A172 (cell line): ENCODE results near the gene ZBED2. TPM values are rescaled to one million over a fixed set of nuclear protein-coding genes. Genes with fewer than 3 reads are reported as not detected.

ENCODE experiments used
- DNase-seq: peaks from one replicate; pipeline ENCODE4 v3.0.0-alpha.2; 2015; ENCODE audit warnings: low spot score
- total RNA-seq: library from RNA; depleted of rRNA; stranded (reverse); fragments of >200 nt; shearing (Covaris generic); gene quantifications from 2 replicates; pipeline ENCODE4 v1.2.3, GENCODE V29; 2014

ZBED2 gene
- total RNA-seq, 1 experiment from 2014 or later, result 0.22 TPM

DNA sequence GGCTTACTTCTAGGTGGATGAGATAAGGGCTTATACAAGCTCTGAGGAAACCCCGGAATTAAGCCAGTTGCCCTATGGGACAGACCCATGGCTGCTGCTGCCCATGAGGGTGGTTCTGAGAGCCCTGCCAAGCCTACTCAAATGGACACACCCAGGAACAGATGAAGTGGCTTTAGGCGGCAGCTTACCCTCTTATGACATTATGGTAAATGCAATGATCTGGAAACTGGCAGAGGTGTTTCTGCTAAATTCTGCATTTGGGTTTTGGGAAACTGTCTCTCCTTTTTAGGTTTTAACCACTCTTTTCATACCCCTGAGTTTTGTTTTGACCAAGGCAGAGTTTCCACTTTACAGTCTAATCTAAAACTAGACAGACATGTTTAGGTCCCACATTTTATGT lies 9.0 kb upstream of the ZBED2 start:
- DNase-seq, result no peak

DNA sequence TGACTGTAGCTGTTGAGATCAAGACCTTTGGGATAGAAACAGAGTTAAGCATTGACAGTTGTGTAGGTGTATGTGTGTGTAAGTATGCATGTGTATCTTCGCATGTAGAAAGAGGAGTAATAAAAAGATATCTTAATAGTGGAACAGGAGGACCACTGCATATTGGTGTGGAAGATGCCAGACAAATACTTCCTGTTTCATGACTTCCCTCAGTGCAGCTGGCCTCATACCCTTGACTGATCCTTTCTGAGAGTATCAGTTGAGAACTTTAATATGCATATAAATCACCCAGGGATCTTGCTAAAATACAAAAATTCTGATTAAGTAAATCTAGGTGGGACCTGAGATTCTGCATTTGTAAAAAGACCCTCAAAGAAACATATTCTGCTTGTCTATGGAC lies 8.5 kb upstream of the ZBED2 start:
- DNase-seq, result no peak

DNA sequence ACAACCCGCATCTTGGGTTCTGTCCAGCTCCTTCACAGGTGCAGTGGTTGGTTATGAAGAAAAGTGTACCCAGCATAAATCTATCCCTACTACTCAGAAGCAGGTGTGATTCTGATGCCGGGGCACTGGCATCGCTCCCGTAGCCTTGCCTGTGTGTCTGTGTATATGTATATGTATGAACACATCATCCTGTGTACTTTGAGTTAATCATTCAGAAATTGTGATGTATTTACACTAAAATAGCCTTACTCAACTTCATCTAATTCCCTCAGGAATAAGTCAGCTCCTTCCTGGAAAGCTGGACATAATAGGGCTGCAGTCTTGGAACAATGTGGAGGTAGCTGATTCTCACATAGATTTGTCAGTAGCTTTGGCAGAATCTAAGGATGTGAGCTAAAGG lies 6.7 kb upstream of the ZBED2 start:
- no peak for DNase-seq

- no peak for DNase-seq
These were observed 3.4 kb upstream of the ZBED2 start for GRCh38 chr3:111598552-111598951.

DNA sequence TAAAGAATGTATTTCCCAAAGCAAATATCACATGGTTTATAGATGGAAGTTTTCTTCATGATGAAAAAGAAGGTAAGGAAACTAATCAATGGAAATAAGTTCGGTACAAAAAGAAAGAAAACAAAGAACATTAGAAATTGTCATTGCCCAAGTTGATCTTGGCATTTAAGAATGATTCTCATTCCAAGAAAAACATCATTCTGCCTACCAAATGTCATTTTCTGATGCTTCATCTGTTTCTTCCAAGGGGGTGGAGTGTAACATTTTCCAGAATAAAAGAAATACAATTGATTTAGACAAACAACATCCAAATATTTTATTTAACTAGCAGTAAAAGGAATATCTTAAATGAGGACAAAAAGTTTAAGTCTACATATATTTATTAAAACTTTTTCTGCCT lies 3.0 kb upstream of the ZBED2 start:
- DNase-seq, result no peak

DNA sequence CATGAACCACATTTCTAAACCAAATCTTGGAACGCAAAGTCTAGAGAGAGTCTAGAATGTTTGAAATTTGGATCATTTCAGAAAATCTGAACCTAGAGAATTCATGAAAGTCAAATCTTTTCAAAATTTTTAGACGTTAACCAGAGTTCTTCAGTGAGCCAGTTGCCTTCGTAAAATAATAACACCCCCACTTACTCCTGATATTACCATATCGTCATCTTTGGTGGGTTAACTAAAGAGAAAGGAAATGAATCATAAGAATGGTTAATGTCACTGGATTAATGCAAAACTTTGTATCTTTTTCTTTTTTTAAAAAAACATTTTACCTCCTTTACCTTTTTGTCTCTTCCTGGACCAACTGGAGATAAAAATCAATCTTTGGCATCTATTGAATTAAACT lies 1.2 kb upstream of the ZBED2 start:
- no peak for DNase-seq

- no peak for DNase-seq
These were observed 365 bp downstream of the ZBED2 start for GRCh38 chr3:111594781-111595180.

- peak; percentile 78 for DNase-seq
These were observed 941 bp downstream of the ZBED2 start for GRCh38 chr3:111594205-111594604.

GRCh38 chr3:111593666-111594065 lies 1.5 kb downstream of the ZBED2 start:
- no peak for DNase-seq

DNA sequence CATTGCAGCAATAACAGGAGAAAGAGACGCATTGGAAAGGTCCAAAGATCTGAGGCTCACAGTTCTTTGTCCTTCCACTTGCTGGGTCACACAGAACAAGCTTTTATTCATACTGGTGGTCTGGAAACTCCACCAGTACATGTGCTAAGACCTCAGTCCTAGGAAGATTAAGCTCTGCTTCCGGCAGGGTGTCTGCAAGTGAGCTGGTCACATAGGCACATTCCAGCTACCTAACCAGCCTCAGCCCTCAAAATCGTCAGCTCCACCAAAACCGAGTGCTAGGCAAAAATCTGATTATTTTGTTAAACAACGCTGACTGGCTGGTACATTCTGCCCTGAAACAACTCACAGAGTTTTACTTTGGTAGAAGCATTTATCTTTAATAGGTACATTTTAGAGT lies 2.2 kb downstream of the ZBED2 start:
- no peak for DNase-seq

- no peak for DNase-seq
These were observed 3.0 kb downstream of the ZBED2 start for GRCh38 chr3:111592143-111592542.

DNA sequence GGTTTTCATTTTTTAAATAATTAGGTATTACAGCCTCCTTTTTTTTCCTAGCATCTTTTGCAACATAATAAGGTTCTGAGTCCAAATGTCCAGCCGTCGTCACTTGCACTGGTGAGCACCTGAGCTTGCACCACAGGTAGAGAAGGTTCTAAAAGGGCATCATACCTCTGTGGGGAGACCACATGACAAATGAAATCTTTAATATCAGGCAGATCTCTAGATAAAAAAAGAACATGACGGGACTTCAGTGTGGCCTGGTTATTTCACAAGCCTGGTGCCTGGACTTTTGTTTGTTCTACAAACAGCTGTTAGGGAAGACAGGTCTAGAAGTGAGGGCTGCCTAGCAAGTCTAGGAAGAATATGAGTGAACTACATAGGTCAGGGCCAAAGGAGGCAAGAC lies 3.6 kb downstream of the ZBED2 start:
- DNase-seq, result no peak

- DNase-seq, result no peak
These were observed 5.0 kb downstream of the ZBED2 start for GRCh38 chr3:111590143-111590491.

GRCh38 chr3:111589303-111590142 lies 5.6 kb downstream of the ZBED2 start:
- no peak for DNase-seq

DNA sequence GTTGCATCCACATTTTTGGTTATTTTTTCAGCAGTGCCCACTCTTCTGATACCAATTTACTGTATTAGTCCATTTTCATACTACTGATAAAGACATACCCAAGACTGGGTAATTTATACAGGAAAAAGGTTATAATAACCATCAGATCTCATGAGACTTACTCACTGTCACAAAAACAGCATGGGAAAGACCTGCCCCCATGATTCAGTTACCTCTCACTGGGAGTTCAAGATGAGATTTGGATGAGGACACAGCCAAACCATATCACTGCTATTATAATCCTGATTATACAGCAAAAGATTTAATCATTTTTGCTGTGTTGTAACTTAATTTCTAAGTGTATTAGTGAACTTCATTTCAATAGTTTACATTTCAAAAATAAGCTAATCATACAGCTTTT lies 6.6 kb downstream of the ZBED2 start:
- no peak for DNase-seq

DNA sequence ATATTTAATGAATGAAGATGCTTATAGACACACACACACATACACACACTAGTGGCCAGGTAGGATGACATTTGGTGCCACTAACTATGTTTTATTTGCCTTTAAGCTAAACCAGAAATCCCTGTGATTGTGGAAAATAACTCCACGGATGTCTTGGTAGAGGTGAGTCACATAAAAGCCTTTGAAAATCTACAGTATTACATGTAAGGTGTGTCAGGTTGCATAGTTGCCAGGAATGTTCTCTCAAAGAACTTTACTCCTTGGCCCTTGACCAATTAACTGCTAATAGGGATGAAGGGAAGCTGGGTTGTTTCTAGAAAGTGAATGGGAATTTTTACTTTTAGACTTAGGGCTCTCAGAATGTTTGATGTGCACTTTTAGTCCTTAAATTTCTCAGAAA lies 9.9 kb downstream of the ZBED2 start:
- DNase-seq, result peak; percentile 46

GRCh38 chr3:111584744-111585143 lies 10.4 kb downstream of the ZBED2 start:
- no peak for DNase-seq

DNA sequence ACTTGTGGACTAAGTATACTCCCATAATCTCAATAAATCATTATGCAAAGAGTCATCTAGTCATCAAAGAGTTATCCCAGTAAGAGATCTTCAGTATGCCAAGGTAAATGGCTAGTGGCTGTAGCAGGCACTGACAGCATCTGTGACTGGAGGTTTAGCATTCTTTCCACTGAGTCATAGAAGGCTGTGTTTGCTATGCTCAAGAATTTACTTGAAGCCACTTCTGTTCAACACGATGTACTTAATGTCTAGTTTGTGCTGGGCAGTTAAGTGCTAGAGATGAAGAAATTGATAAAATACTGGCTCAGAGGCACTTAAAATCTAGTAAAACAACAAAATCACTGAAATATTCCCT lies 13.0 kb downstream of the ZBED2 start:
- DNase-seq, result peak; percentile 95

DNA sequence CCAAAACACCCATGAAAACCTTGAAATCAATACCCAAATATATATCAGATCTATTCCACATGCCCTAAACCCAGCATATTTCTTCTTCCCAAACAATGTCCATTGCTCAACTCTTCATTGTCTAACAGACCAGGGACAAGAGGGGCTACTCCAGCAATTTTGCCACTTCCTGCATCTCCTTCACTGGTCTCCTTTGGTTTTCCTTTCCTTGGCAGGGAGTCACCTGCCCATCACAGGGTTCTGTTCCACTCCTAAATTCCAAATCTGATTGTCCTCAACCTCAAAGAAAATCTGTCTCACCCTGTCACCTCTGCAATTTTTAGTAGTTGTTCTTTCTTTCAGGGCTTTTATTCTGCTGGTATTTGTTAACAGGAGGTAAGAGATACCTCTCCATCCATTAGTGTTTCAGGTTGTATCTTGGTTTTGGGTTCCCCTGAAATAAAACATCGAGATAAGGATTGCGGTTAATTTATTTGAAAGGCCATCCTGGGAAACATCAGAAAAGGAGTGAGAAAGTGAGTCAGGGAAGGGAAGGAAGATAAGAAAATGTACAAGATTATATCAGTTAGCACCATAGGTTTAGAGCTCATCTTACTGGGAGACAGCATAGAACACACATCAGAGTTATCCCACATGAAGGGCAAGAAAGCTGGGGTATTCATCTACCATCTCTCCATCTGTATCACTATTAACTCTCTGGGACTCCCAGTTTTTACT lies 13.6 kb downstream of the ZBED2 start:
- DNase-seq, result no peak

GRCh38 chr3:111579495-111579894 lies 15.7 kb downstream of the ZBED2 start:
- DNase-seq, result no peak

DNA sequence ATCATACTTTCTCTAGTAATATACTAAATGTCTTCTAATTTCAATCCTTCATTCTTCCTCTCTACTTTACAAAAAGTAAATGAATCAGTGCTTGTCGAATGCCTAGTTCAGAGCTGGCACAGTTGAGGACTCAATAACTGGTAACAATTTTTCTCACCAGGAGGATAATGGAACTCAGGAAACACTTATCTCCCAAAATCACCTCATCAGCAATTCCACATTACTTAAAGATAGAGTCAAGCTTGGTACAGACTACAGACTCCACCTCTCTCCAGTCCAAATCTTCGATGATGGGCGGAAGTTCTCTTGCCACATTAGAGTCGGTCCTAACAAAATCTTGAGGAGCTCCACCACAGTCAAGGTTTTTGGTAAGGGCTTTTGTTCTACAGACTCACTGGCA lies 16.3 kb downstream of the ZBED2 start:
- no peak for DNase-seq

DNA sequence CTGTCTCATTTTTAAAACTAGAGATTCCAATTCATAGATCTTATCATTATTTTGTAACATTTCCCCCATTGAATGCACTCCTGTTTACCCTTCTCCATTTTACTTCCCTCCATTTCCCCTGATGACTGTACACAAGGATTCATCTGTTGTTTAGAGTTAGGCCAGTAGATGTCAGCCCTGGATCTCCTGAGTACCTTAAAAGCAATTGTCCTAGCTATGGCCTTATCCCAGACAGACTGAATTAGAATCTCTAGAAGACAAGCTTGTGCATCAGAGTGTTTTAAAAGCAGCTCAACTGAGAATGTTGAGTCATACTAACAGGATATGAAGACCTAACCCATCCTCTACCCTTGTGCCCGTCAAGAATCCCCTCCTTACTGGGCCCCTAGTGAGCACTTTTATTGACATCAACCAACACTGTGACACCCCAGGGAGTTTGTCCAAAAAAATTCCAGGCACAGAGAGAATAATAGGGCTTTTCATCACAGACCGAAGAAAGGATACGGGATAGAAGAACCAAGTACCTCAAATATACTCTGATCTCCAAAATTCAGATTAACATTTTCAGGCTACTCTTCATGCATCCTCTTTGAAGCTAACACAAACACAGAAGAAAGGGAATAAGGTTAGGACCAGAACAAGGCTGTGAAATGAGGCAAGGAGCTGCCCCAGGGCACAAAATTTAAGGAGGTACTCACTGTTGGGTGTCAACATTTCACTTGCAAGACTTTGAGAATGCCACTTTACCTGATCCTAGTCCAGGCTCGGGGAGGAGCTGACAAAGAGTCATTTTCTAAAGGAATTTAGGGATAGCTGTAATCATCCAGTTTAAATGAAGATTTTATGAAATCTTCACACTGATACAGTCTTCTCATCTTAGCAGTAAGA lies 17.1 kb downstream of the ZBED2 start:
- peak; percentile 75 for DNase-seq

DNA sequence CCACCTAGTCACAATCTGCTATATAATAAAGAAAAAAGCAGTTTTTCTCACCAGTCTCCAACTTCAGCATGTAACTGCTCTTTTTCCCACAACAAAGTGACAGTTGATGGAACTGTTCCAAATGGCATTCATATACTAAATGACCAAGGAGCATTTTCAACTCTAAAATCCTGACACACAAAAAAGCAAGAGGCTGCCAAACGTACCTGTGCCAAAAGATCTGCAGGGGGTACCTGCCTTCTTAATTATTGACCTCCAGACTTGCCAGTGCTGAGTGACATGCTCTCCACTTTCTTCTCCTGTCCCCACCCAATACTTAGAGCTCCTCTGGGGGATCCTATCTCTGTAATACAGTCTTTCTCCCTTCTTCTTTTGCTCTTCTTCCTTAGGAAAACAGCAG lies 18.0 kb downstream of the ZBED2 start:
- no peak for DNase-seq
